VCaP (cell line): Measurements from ENCODE around the gene BNC2.

Source experiments
- H3K27ac ChIP-seq: fragments of 450-650 bp; 2 replicates; pipeline ENCODE4 v1.5.1; 2017
- CTCF ChIP-seq: fragments of 450-650 bp; conservative IDR thresholded peaks from 2 replicates; pipeline ENCODE4 v1.5.1; 2017; ENCODE audit warnings: mild to moderate bottlenecking, moderate library complexity

The BNC2 gene

GRCh38 chr9:16868701-16869100 lies 1.8 kb downstream of the BNC2 start:
- no peak for TF ChIP-seq CTCF
- H3K27ac ChIP-seq, result no peak overlapping the region

GRCh38 chr9:16867576-16868311 lies 2.7 kb downstream of the BNC2 start:
- no peak for TF ChIP-seq CTCF
- no peak overlapping the region for H3K27ac ChIP-seq

- no peak for TF ChIP-seq CTCF
- no peak overlapping the region for H3K27ac ChIP-seq
Measured at GRCh38 chr9:16866587-16866986, 3.9 kb downstream of the BNC2 start.

GRCh38 chr9:16864649-16865434 lies 5.6 kb downstream of the BNC2 start:
- no peak overlapping the region for H3K27ac ChIP-seq
- TF ChIP-seq CTCF, result no peak

- H3K27ac ChIP-seq, result no peak overlapping the region
- no peak for TF ChIP-seq CTCF
Measured at GRCh38 chr9:16848179-16848578, 22.3 kb downstream of the BNC2 start.

GRCh38 chr9:16846986-16847385 lies 23.5 kb downstream of the BNC2 start:
- H3K27ac ChIP-seq, result no peak overlapping the region
- no peak for TF ChIP-seq CTCF

GRCh38 chr9:16846367-16846766 lies 24.1 kb downstream of the BNC2 start:
- H3K27ac ChIP-seq, result no peak overlapping the region
- TF ChIP-seq CTCF, result no peak
